IMR-90 (cell line): ENCODE data around the gene TAS2R40. TPM values are rescaled to one million over a fixed set of nuclear protein-coding genes. Genes with fewer than 3 reads are reported as not detected.

ENCODE experiments used
- ATAC-seq: fragments of 200-7000 bp; cut with Tn5 transposase; 2 replicates; pipeline ENCODE4 v1.9.1; 2020; ENCODE audit warnings: low read depth, mild to moderate bottlenecking, moderate library complexity
- BruUV-seq: library from RNA; stranded (reverse); fragments of 400-500 nt; replicated peaks from 2 replicates; lab custom pipeline; 2021; lab: Mats Ljungman, UMichigan
- CTCF ChIA-PET: fragments of 300-600 bp; formaldehyde crosslinking; extraction: SDS; loops from one replicate; lab custom pipeline; 2021; ENCODE audit warnings: antibody characterized with exemption; lab: Yijun Ruan, JAX
- POLR2A ChIA-PET: fragments of 300-600 bp; sonication (Branson Sonifier 250); formaldehyde crosslinking; loops from one replicate; lab custom pipeline; 2022; ENCODE audit warnings: antibody characterized with exemption; ENCODE audit not compliant: unreplicated experiment; lab: Charles Lee
- DNase-seq: peaks from one replicate; pipeline ENCODE4 v3.0.0; 2013
- H2AFZ ChIP-seq: replicated peaks from 2 replicates; pipeline ENCODE3; 2013; ENCODE audit warnings: low read length, mild to moderate bottlenecking; ENCODE audit not compliant: poor library complexity
- H2AK5ac ChIP-seq: 2 replicates; pipeline ENCODE4 v1.6.1; 2013; ENCODE audit warnings: low read depth, low read length, inconsistent platforms
- H2AK9ac ChIP-seq: replicated peaks from 2 replicates; pipeline ENCODE3; 2013; ENCODE audit warnings: mild to moderate bottlenecking, low read depth, low read length, moderate library complexity; ENCODE audit not compliant: poor library complexity
- H2BK120ac ChIP-seq: 2 replicates; pipeline ENCODE4 v1.6.1; 2013; ENCODE audit warnings: low read depth, low read length, inconsistent platforms
- H2BK15ac ChIP-seq: 3 replicates; pipeline ENCODE4 v1.6.1; 2013; ENCODE audit warnings: low read depth, low read length, inconsistent platforms
- H2BK20ac ChIP-seq: 2 replicates; pipeline ENCODE4 v1.6.1; 2013; ENCODE audit warnings: low read depth, mild to moderate bottlenecking, inconsistent platforms, low read length, moderate library complexity
- H2BK5ac ChIP-seq: 2 replicates; pipeline ENCODE4 v1.6.1; 2013; ENCODE audit warnings: mild to moderate bottlenecking, low read depth, low read length, inconsistent platforms; ENCODE audit not compliant: poor library complexity, severe bottlenecking
- H3K14ac ChIP-seq: replicated peaks from 2 replicates; pipeline ENCODE4 v1.6.1; 2013; ENCODE audit warnings: low read depth, low read length, inconsistent platforms
- H3K18ac ChIP-seq: 2 replicates; pipeline ENCODE4 v1.6.1; 2013; ENCODE audit warnings: low read depth, low read length, control low read depth
- H3K23ac ChIP-seq: 2 replicates; pipeline ENCODE4 v1.6.1; 2013; ENCODE audit warnings: low read depth, low read length, inconsistent platforms
- H3K27ac ChIP-seq: 2 replicates; pipeline ENCODE4 v1.5.1; 2013; ENCODE audit warnings: mild to moderate bottlenecking, control low read depth, low read length; ENCODE audit not compliant: insufficient read depth
- H3K27me3 ChIP-seq: 2 replicates; pipeline ENCODE4 v1.6.1; 2013; ENCODE audit warnings: low read length; ENCODE audit not compliant: control insufficient read depth, insufficient read depth
- H3K36me3 ChIP-seq: 2 replicates; pipeline ENCODE4 v1.6.1; 2013; ENCODE audit warnings: low read length, mixed read lengths; ENCODE audit not compliant: control insufficient read depth, insufficient read depth
- H3K4ac ChIP-seq: 2 replicates; pipeline ENCODE4 v1.6.1; 2013; ENCODE audit warnings: low read depth, low read length, inconsistent platforms
- H3K4me1 ChIP-seq: 2 replicates; pipeline ENCODE4 v1.6.1; 2013; ENCODE audit warnings: low read length, mixed read lengths; ENCODE audit not compliant: control insufficient read depth, insufficient read depth
- H3K4me2 ChIP-seq: 2 replicates; pipeline ENCODE4 v1.6.1; 2013; ENCODE audit warnings: low read depth, mild to moderate bottlenecking, control low read depth, low read length, moderate library complexity
- H3K4me3 ChIP-seq: 2 replicates; pipeline ENCODE4 v1.5.1; 2013; ENCODE audit warnings: low read depth, mild to moderate bottlenecking, control low read depth, low read length, moderate library complexity; ENCODE audit not compliant: insufficient read depth
- H3K56ac ChIP-seq: 2 replicates; pipeline ENCODE4 v1.6.1; 2013; ENCODE audit warnings: low read length, inconsistent platforms; ENCODE audit not compliant: insufficient read depth; ENCODE audit errors: extremely low read depth
- H3K79me1 ChIP-seq, 2 experiments: 2 replicates each; pipeline ENCODE4 v1.6.1; 2013; ENCODE audit warnings: low read length in 2 of 2, inconsistent platforms in 1 of 2, low read depth in 1 of 2
- H3K9ac ChIP-seq: 2 replicates; pipeline ENCODE4 v1.6.1; 2013; ENCODE audit warnings: low read depth, low read length, control low read depth
- H3K9me1 ChIP-seq: 2 replicates; pipeline ENCODE4 v1.6.1; 2013; ENCODE audit warnings: low read length, inconsistent platforms; ENCODE audit not compliant: insufficient read depth
- H3K9me3 ChIP-seq: 2 replicates; pipeline ENCODE4 v1.6.1; 2013; ENCODE audit warnings: low read length; ENCODE audit not compliant: control insufficient read depth, insufficient read depth
- H4K20me1 ChIP-seq: 2 replicates; pipeline ENCODE4 v1.6.1; 2013; ENCODE audit warnings: low read length, inconsistent platforms; ENCODE audit not compliant: insufficient read depth
- H4K5ac ChIP-seq: 2 replicates; pipeline ENCODE4 v1.6.1; 2013; ENCODE audit warnings: mild to moderate bottlenecking, low read depth, low read length, control low read depth
- H4K8ac ChIP-seq, 2 experiments: 2 replicates each; pipeline ENCODE4 v1.6.1; 2013; ENCODE audit warnings: low read depth in 2 of 2, low read length in 2 of 2, control low read depth in 1 of 2, inconsistent platforms in 1 of 2
- H4K91ac ChIP-seq: 2 replicates; pipeline ENCODE4 v1.6.1; 2013; ENCODE audit warnings: low read depth, low read length, inconsistent platforms; ENCODE audit not compliant: insufficient read depth
- BHLHE40 ChIP-seq: fragments of 150-350 bp; IDR thresholded peaks from 2 replicates; pipeline ENCODE4 v1.6.1; 2016; ENCODE audit warnings: mild to moderate bottlenecking, low read depth, low read length
- CEBPB ChIP-seq: IDR thresholded peaks from 2 replicates; pipeline ENCODE4 v1.6.1; 2012; ENCODE audit warnings: low read depth, low read length, improper control_type of control experiment
- CHD1 ChIP-seq: IDR thresholded peaks from 2 replicates; pipeline ENCODE4 v1.6.1; 2012; ENCODE audit warnings: low read depth, low read length, improper control_type of control experiment
- ELK1 ChIP-seq: fragments of 150-350 bp; IDR thresholded peaks from 2 replicates; pipeline ENCODE4 v1.6.1; 2016; ENCODE audit warnings: low read depth, mild to moderate bottlenecking, low read length, moderate library complexity, borderline replicate concordance
- FOS ChIP-seq: fragments of 150-350 bp; IDR thresholded peaks from 2 replicates; pipeline ENCODE4 v1.6.1; 2016; ENCODE audit warnings: low read depth, low read length
- MAZ ChIP-seq: IDR thresholded peaks from 2 replicates; pipeline ENCODE4 v1.6.1; 2012; ENCODE audit warnings: low read depth, mild to moderate bottlenecking, low read length, improper control_type of control experiment, moderate library complexity, borderline replicate concordance
- NFE2L2 ChIP-seq: fragments of 150-350 bp; IDR thresholded peaks from 2 replicates; pipeline ENCODE4 v1.6.1; 2016; ENCODE audit warnings: low read depth, mild to moderate bottlenecking, low read length
- POLR2A ChIP-seq: IDR thresholded peaks from 2 replicates; pipeline ENCODE4 v1.6.1; 2012; ENCODE audit warnings: mild to moderate bottlenecking, low read depth, low read length
- RAD21 ChIP-seq: IDR thresholded peaks from 2 replicates; pipeline ENCODE4 v1.6.1; 2012; ENCODE audit warnings: low read length, improper control_type of control experiment
- RCOR1 ChIP-seq: IDR thresholded peaks from 2 replicates; pipeline ENCODE4 v1.6.1; 2012; ENCODE audit warnings: mild to moderate bottlenecking, low read length, improper control_type of control experiment; ENCODE audit not compliant: insufficient replicate concordance
- RFX5 ChIP-seq: IDR thresholded peaks from 2 replicates; pipeline ENCODE4 v1.8.0; 2012; ENCODE audit warnings: low read depth, mild to moderate bottlenecking, low read length, moderate library complexity
- SMC3 ChIP-seq: fragments of 150-350 bp; IDR thresholded peaks from 2 replicates; pipeline ENCODE4 v1.6.1; 2016; ENCODE audit warnings: low read depth, mild to moderate bottlenecking, antibody characterized with exemption, low read length, moderate library complexity
- WGBS, 2 experiments: methylation state at CpG; one replicate each; pipeline versions ENCODE4 v1.1.5 to v1.1.7; 2013; ENCODE audit warnings: missing lambda C conversion rate in 2 of 2; ENCODE audit not compliant: insufficient read length in 1 of 2; ENCODE audit errors: extremely low coverage in 2 of 2; 5-methylcytosine and 5-hydroxymethylcytosine counted together
- dilution Hi-C: fragments of 300-500 bp; cut with HindIII; formaldehyde crosslinking; loops from one replicate; pipeline ENCODE4 v1.14.3; 2018; ENCODE audit warnings: low sequenced_read_pairs; ENCODE audit not compliant: unreplicated experiment
- in situ Hi-C: fragments of 300-500 bp; cut with MboI; formaldehyde crosslinking; loops from 3 replicates; pipeline ENCODE4 v1.14.3; 2019; ENCODE audit warnings: low sequenced_read_pairs, inconsistent platforms, mixed read lengths
- intact Hi-C: fragments of 100-400 bp; cut with micrococcal nuclease; formaldehyde crosslinking; loops from 2 replicates; pipeline ENCODE4 v1.10.0; 2022
- polyA plus RNA-seq, 3 experiments: library from polyadenylated mRNA; depleted of rRNA; stranded (reverse); fragments of >200 nt; gene quantifications; 2 replicates each; pipeline ENCODE4 v1.2.3, GENCODE V29; 2012; ENCODE audit warnings: low replicate concordance in 1 of 3
- total RNA-seq: library from RNA; depleted of rRNA; stranded (reverse); fragments of >200 nt; gene quantifications from 2 replicates; pipeline ENCODE4 v1.2.3, GENCODE V29; 2012
- TF ChIP-seq, protein P1 (sequence below): fragments of 150-350 bp; IDR thresholded peaks from 2 replicates; pipeline ENCODE4 v1.6.1; 2017; ENCODE audit warnings: mild to moderate bottlenecking, antibody characterized with exemption, low read length, low read depth

Gene TAS2R40
- total and polyA plus RNA-seq, 2 of the 4 experiments (the other 2 are of a cell fraction) = not detected

DNA sequence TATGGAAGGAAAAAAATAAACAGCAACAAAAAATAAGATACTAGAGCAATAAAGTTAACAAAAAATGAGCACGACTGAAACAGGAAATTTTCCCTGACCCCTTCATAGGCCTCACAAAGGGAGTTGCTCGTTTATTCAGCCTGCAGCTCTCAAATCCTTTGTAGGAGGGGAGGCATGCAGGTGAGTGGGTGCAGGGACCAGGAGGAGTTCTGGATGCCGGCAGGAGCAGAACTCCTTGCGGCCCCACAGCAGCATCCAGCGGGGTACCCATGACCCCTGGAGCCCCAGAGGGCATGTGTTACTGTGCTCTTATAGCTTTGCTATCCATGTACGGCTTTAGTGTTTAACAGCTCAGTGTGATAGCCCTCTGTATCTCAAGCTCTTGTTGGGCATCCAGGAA, 32.8 kb upstream of the TAS2R40 start:
- H3K9ac ChIP-seq = no peak overlapping the region
- H3K56ac ChIP-seq = no peak overlapping the region
- no peaks in the 10 kb centered on the region for H3K79me1 ChIP-seq
- H2BK20ac ChIP-seq = no peak overlapping the region
- no peaks in the 10 kb centered on the region for H3K36me3 ChIP-seq
- no peaks in the 10 kb centered on the region for H3K9me3 ChIP-seq
- no peaks in the 10 kb centered on the region for H3K4me1 ChIP-seq
- no peak overlapping the region for H3K27ac ChIP-seq
- H3K23ac ChIP-seq = no peak overlapping the region
- no peaks in the 10 kb centered on the region for H3K27me3 ChIP-seq
- no peak overlapping the region for H2BK120ac ChIP-seq
- H2BK5ac ChIP-seq = no peak overlapping the region
- ChIA-PET POLR2A (no interaction called here), CTCF (interaction anchor here (2.1 kb wide), 1 partner anchor 26 kb away, joined by 7 read pairs; no protein-coding TSS in a partner anchor)
- no peak overlapping the region for H4K8ac ChIP-seq
- intact Hi-C loops (no loop called here), dilution Hi-C loops (no loop called here), in situ Hi-C loops (no loop called here)
- H3K4me3 ChIP-seq = no peak overlapping the region
- no CpG with 5 or more reads among the region's 6 CpGs for WGBS, 2 experiments
- H3K18ac ChIP-seq = no peak overlapping the region
- ATAC-seq = no peak
- H2AK9ac ChIP-seq = no peak overlapping the region
- TF ChIP-seq BHLHE40 = no peak
- no peak for TF ChIP-seq CHD1
- TF ChIP-seq, protein P1, sequence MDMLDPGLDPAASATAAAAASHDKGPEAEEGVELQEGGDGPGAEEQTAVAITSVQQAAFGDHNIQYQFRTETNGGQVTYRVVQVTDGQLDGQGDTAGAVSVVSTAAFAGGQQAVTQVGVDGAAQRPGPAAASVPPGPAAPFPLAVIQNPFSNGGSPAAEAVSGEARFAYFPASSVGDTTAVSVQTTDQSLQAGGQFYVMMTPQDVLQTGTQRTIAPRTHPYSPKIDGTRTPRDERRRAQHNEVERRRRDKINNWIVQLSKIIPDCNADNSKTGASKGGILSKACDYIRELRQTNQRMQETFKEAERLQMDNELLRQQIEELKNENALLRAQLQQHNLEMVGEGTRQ = no peak
- TF ChIP-seq RCOR1 = no peak
- TF ChIP-seq RAD21 = no peak
- no peak for TF ChIP-seq CEBPB
- TF ChIP-seq ELK1 = no peak
- no peak for TF ChIP-seq SMC3
- TF ChIP-seq FOS = no peak
- no peak for TF ChIP-seq NFE2L2
- TF ChIP-seq POLR2A = no peak
- no peak for TF ChIP-seq RFX5
- TF ChIP-seq MAZ = no peak
- H3K4me2 ChIP-seq = no peak overlapping the region
- H4K5ac ChIP-seq = no peak overlapping the region
- no peaks in the 10 kb centered on the region for H4K20me1 ChIP-seq
- no peak overlapping the region for H2BK15ac ChIP-seq
- H3K14ac ChIP-seq = no peak overlapping the region
- no peak overlapping the region for H3K4ac ChIP-seq
- no TSS peak for BruUV-seq
- H3K9me1 ChIP-seq = no peaks in the 10 kb centered on the region
- no peak overlapping the region for H2AFZ ChIP-seq
- H2AK5ac ChIP-seq = no peak overlapping the region
- no peak overlapping the region for H4K91ac ChIP-seq
- no peak for DNase-seq
